K562 (cell line): ENCODE results near the gene ABCD4. TPM values are rescaled to one million over a fixed set of nuclear protein-coding genes. Genes with fewer than 3 reads are reported as not detected.

Experiments used
- ATAC-seq: fragments of 200-7000 bp; cut with Tn5 transposase; 3 replicates; pipeline ENCODE4 v1.9.1; 2020; ENCODE audit warnings: moderate library complexity
- BruUV-seq: library from RNA; stranded (reverse); fragments of 400-500 nt; replicated peaks from 2 replicates; lab custom pipeline; 2021; lab: Mats Ljungman, UMichigan
- CTCF ChIA-PET: fragments of 300-600 bp; formaldehyde crosslinking; extraction: SDS; loops from one replicate; lab custom pipeline; 2021; ENCODE audit warnings: low intra/inter-chr PET ratio; lab: Yijun Ruan, JAX
- POLR2A ChIA-PET: fragments of 300-600, 350-650 bp; sonication (Branson Sonifier 250); formaldehyde crosslinking; extraction: SDS; loops from one replicate; lab custom pipeline; 2021; ENCODE audit warnings: antibody characterized with exemption, inconsistent platforms; lab: Yijun Ruan, JAX
- DNase-seq, 4 experiments: peaks; one replicate each; pipeline versions ENCODE4 v3.0.0 to v3.0.0-alpha.2; 2011 to 2018; ENCODE audit warnings: low spot score in 3 of 4, mixed read lengths in 3 of 4; ENCODE audit errors: extremely low read depth in 1 of 4
- FAIRE-seq: peaks from 2 replicates; lab custom pipeline; 2011; peaks lifted over from hg19 to GRCh38; lab: Jason Lieb, UNC
- H2AFZ ChIP-seq: 2 replicates; pipeline ENCODE4 v1.6.0; 2011; ENCODE audit warnings: low read depth, low read length, control low read depth, inconsistent platforms
- H3K27ac ChIP-seq: fragments of 200-600 bp; 3 replicates; pipeline ENCODE4 v1.8.0; 2011; ENCODE audit warnings: low read depth, mild to moderate bottlenecking, control low read depth, inconsistent platforms, low read length, moderate library complexity, mixed read lengths; ENCODE audit errors: extremely low read depth
- H3K27me3 ChIP-seq, 2 experiments: fragments of 300-600 bp in 1 of 2; 2 replicates in 1 of 2; 3 replicates in 1 of 2; pipeline versions ENCODE4 v1.6.0 to v1.8.0; 2011; ENCODE audit warnings: inconsistent platforms in 2 of 2, low read length in 2 of 2, mild to moderate bottlenecking in 1 of 2, mixed read lengths in 1 of 2, moderate library complexity in 1 of 2; ENCODE audit not compliant: control insufficient read depth in 2 of 2, insufficient read depth in 2 of 2
- H3K36me3 ChIP-seq: fragments of 300-600 bp; 3 replicates; pipeline ENCODE4 v1.8.0; 2011; ENCODE audit warnings: mild to moderate bottlenecking, low read length, inconsistent platforms; ENCODE audit not compliant: control insufficient read depth, insufficient read depth
- H3K4me1 ChIP-seq, 2 experiments: fragments of 200-600 bp in 1 of 2; replicated peaks in 1 of 2; 2 replicates in 1 of 2; 3 replicates in 1 of 2; pipeline versions ENCODE4 v1.5.1 to v1.8.0; 2011; ENCODE audit warnings: inconsistent platforms in 2 of 2, low read length in 2 of 2, mild to moderate bottlenecking in 1 of 2, mixed read lengths in 1 of 2, moderate library complexity in 1 of 2; ENCODE audit not compliant: control insufficient read depth in 2 of 2, insufficient read depth in 2 of 2
- H3K4me2 ChIP-seq: 2 replicates; pipeline ENCODE4 v1.6.1; 2011; ENCODE audit warnings: low read length, control low read depth, inconsistent platforms, mixed read lengths; ENCODE audit not compliant: insufficient read depth
- H3K4me3 ChIP-seq: fragments of 200-600 bp; sonication (generic), shearing (Covaris generic); 2 replicates; pipeline ENCODE4 v1.5.1; 2016; ENCODE audit warnings: control low read depth, inconsistent platforms
- H3K79me2 ChIP-seq: fragments of 200-600 bp; 3 replicates; pipeline ENCODE4 v1.8.0; 2011; ENCODE audit warnings: low read length, inconsistent platforms; ENCODE audit not compliant: control insufficient read depth, insufficient read depth
- H3K9ac ChIP-seq, 2 experiments: 2 replicates each; pipeline versions ENCODE4 v1.6.0 to v1.6.1; 2011; ENCODE audit warnings: low read depth in 2 of 2, low read length in 2 of 2, control low read depth in 1 of 2, inconsistent platforms in 1 of 2, mild to moderate bottlenecking in 1 of 2, mixed read lengths in 1 of 2; ENCODE audit not compliant: insufficient read depth in 1 of 2
- H3K9me1 ChIP-seq: one replicate; pipeline ENCODE4 v1.6.0; 2011; ENCODE audit warnings: inconsistent platforms, mild to moderate bottlenecking, low read length, moderate library complexity; ENCODE audit not compliant: control insufficient read depth, insufficient read depth
- H3K9me3 ChIP-seq: replicated peaks from 2 replicates; pipeline ENCODE4 v1.5.1; 2011; ENCODE audit warnings: low read depth, low read length, inconsistent platforms; ENCODE audit not compliant: control insufficient read depth, insufficient read depth
- H4K20me1 ChIP-seq: replicated peaks from 2 replicates; pipeline ENCODE4 v1.6.1; 2011; ENCODE audit warnings: low read length, inconsistent platforms, mixed read lengths; ENCODE audit not compliant: control insufficient read depth, insufficient read depth
- C11orf30 ChIP-seq: fragments of 450-650 bp; IDR thresholded peaks from 2 replicates; pipeline ENCODE4 v1.6.1; 2016; ENCODE audit warnings: low read depth, mild to moderate bottlenecking
- ILK ChIP-seq: fragments of 450-650 bp; IDR thresholded peaks from 2 replicates; pipeline ENCODE4 v1.6.1; 2016; ENCODE audit warnings: missing genetic modification characterization, low read depth, mild to moderate bottlenecking, missing compliant biosample characterization, moderate library complexity, borderline replicate concordance
- MYBL2 ChIP-seq, 2 experiments: fragments of 450-650 bp in 1 of 2; sonication (generic) in 1 of 2; formaldehyde crosslinking in 1 of 2; IDR thresholded peaks; 2 replicates each; pipeline versions ENCODE4 v1.6.1 to v1.8.1; 2017 to 2022; ENCODE audit warnings: borderline replicate concordance in 1 of 2, inconsistent platforms in 1 of 2, low read depth in 1 of 2, mild to moderate bottlenecking in 1 of 2, missing genetic modification reagents in 1 of 2, moderate library complexity in 1 of 2
- MYNN ChIP-seq, 2 experiments: sonication (generic); formaldehyde crosslinking in 1 of 2; IDR thresholded peaks; 2 replicates each; pipeline versions ENCODE4 v1.5.0 to v1.6.1; 2016 to 2020; ENCODE audit warnings: antibody characterized with exemption in 1 of 2, missing genetic modification reagents in 1 of 2
- PHF8 ChIP-seq: fragments of 200-600 bp; sonication (generic); IDR thresholded peaks from 2 replicates; pipeline ENCODE4 v1.6.1; 2012; ENCODE audit warnings: mixed run types, mild to moderate bottlenecking, inconsistent platforms, low read length, moderate library complexity, borderline replicate concordance
- SNIP1 ChIP-seq: fragments of 450-650 bp; IDR thresholded peaks from 2 replicates; pipeline ENCODE4 v1.7.1; 2017; ENCODE audit warnings: low read depth, mild to moderate bottlenecking
- TRIM28 ChIP-seq: fragments of 450-650 bp; IDR thresholded peaks from 2 replicates; pipeline ENCODE4 v1.6.1; 2017
- ZNF3 ChIP-seq: fragments of 250-450 bp; sonication (Bioruptor Pico); IDR thresholded peaks from 2 replicates; pipeline ENCODE4 v1.5.0; 2021; ENCODE audit warnings: mild to moderate bottlenecking, moderate library complexity
- ZNF449 ChIP-seq: fragments of 250-450 bp; sonication (Bioruptor Pico); IDR thresholded peaks from 2 replicates; pipeline ENCODE4 v1.8.0; 2022; ENCODE audit warnings: moderate library complexity, mild to moderate bottlenecking, inconsistent platforms
- ZNF696 ChIP-seq: fragments of 250-450 bp; sonication (Bioruptor Pico); conservative IDR thresholded peaks from 2 replicates; pipeline ENCODE4 v1.4.0; 2020; ENCODE audit warnings: mild to moderate bottlenecking, moderate library complexity
- ZSCAN32 ChIP-seq: fragments of 450-650 bp; formaldehyde crosslinking; IDR thresholded peaks from 2 replicates; pipeline ENCODE4 v1.4.0; 2020; ENCODE audit warnings: mild to moderate bottlenecking, moderate library complexity
- WGBS: fragments of 100-300 bp; shearing (Covaris generic); methylation state at CpG from one replicate; pipeline ENCODE4 v1.1.6; 2016; ENCODE audit warnings: low coverage, mixed read lengths; ENCODE audit not compliant: insufficient coverage; ENCODE audit errors: missing lambda C conversion rate; 5-methylcytosine and 5-hydroxymethylcytosine counted together
- in situ Hi-C: fragments of 300-500 bp; cut with MboI; formaldehyde crosslinking; loops from 4 replicates; pipeline ENCODE4 v1.15.0; 2018; ENCODE audit warnings: inconsistent platforms, mixed read lengths
- intact Hi-C: fragments of 100-400 bp; cut with micrococcal nuclease; formaldehyde crosslinking; loops from 2 replicates; pipeline ENCODE4 v1.14.2; 2022
- polyA plus RNA-seq, 8 experiments: library from polyadenylated mRNA; depleted of rRNA in 4 of 8; stranded (reverse) in 5 of 8; unstranded in 3 of 8; fragments of >200 nt; fragmentation: Nextera tagmentation in 2 of 8; fragmentation: Illumina TruSeq in 1 of 8; extraction: Ambion mirVana in 2 of 8; extraction: Trizol in 1 of 8; gene quantifications; 2 replicates each; pipeline versions ENCODE4 v1.2.1 to v1.2.3, GENCODE V29; 2011 to 2014; ENCODE audit warnings: inconsistent platforms in 1 of 8, missing spikeins in 1 of 8
- total RNA-seq, 7 experiments: library from RNA; depleted of rRNA in 6 of 7; stranded (reverse); fragments of >200 nt in 6 of 7; fragmentation: Illumina TruSeq in 2 of 7; extraction: Trizol in 2 of 7; gene quantifications; 2 replicates each; pipeline versions ENCODE4 v1.2.1 to v1.2.3, GENCODE V29; 2011 to 2021; ENCODE audit warnings: low replicate concordance in 1 of 7

ABCD4 gene
- total and polyA plus RNA-seq, 9 of the 15 experiments (the other 6 are each of a cell fraction or from before 2014, with no cell fraction given): 3.5 to 17.2 (median 12.4) TPM

- no peaks in the 10 kb centered on the region for H3K4me1 ChIP-seq
- no peaks in the 10 kb centered on the region for H3K79me2 ChIP-seq
- ChIA-PET CTCF (no interaction called here), POLR2A (interaction anchor here (0.5 to 0.9 kb wide), 3 partner anchors 25 to 193 kb away, joined by 3 read pairs; no protein-coding TSS in a partner anchor)
- WGBS: 27% methylated on average over 8 of the region's 8 CpGs
- H4K20me1 ChIP-seq: no peaks in the 10 kb centered on the region
- no peak overlapping the region for H3K4me2 ChIP-seq
- H2AFZ ChIP-seq: no peak overlapping the region
- BruUV-seq: no TSS peak
- in situ Hi-C loops: no loop called here
- intact Hi-C loops: no loop called here
- H3K27ac ChIP-seq: no peak overlapping the region
- DNase-seq: no peak
- H3K27me3 ChIP-seq: no peaks in the 10 kb centered on the region; a peak in 2 of 5 replicates
- H3K36me3 ChIP-seq: no peaks in the 10 kb centered on the region
- no peak overlapping the region for H3K9ac ChIP-seq
- H3K9me3 ChIP-seq: no peaks in the 10 kb centered on the region
- no peaks in the 10 kb centered on the region for H3K9me1 ChIP-seq
- no peak overlapping the region for H3K4me3 ChIP-seq
- ATAC-seq: no peak
- no peak for TF ChIP-seq MYNN (IDR thresholded peaks at IDR 0.05)
- no peak for TF ChIP-seq MYNN (CRISPR knock-in tag; IDR thresholded peaks at IDR 0.05)
- no peak for TF ChIP-seq PHF8
- TF ChIP-seq SNIP1: no peak
- no peak for TF ChIP-seq ZNF3 (CRISPR knock-in tag)
- no peak for TF ChIP-seq C11orf30
- no peak for TF ChIP-seq TRIM28
- TF ChIP-seq ZNF696 (CRISPR knock-in tag): no peak
- no peak for TF ChIP-seq MYBL2 (IDR thresholded peaks at IDR 0.05; ENCODE audit: low read depth)
- no peak for TF ChIP-seq MYBL2 (CRISPR knock-in tag; IDR thresholded peaks at IDR 0.05; ENCODE audit: borderline replicate concordance)
- TF ChIP-seq ZNF449 (CRISPR knock-in tag): no peak
- no peak for TF ChIP-seq ZSCAN32 (CRISPR knock-in tag)
- no peak for TF ChIP-seq ILK (tag)
- FAIRE-seq: no peak
Measured at GRCh38 chr14:74309125-74310022, 6.6 kb upstream of the ABCD4 start.
